DND-41 (cell line): Measurements from ENCODE around the gene TFCP2L1.

Experiments used
- EZH2 ChIP-seq: IDR thresholded peaks from 3 replicates; pipeline ENCODE4 v1.6.1; 2012; ENCODE audit warnings: borderline replicate concordance, low read depth, mild to moderate bottlenecking, moderate library complexity, low read length, inconsistent platforms; ENCODE audit not compliant: severe bottlenecking
- TF ChIP-seq, protein P1 (sequence below): IDR thresholded peaks from 2 replicates; pipeline ENCODE4 v1.5.1; 2012; ENCODE audit warnings: borderline replicate concordance, low read length, moderate library complexity, mild to moderate bottlenecking; ENCODE audit not compliant: poor library complexity, severe bottlenecking; ENCODE audit errors: extremely low read depth

DNA sequence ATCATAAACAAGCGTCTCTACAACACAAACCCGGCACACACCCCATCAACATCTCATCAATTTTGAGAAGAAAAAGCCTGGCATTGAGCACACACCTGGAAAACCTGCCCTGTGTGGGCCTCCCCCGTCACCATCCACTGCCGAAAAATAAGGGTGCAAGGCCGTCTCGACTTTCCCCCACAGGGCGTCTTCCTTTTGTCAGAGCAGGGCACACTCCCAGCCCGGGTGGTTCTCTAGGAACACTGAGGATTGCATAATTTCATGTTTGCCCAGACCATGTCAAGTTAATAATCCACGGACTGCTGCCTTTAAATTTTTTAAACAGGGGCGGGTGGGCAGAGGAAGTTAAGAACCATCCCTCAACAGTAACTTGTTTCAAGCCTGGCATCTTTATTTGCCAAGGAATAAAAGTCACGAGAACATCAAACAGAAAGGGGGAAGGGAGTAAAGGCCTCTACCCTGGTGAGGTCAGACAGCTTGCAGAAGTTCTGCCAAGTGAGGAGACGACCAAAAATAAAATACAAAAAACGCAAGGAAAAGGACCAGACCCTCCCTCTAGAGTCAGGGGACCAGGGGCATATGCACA is 2.1 kb downstream of the TFCP2L1 start:
- TF ChIP-seq, protein P1, sequence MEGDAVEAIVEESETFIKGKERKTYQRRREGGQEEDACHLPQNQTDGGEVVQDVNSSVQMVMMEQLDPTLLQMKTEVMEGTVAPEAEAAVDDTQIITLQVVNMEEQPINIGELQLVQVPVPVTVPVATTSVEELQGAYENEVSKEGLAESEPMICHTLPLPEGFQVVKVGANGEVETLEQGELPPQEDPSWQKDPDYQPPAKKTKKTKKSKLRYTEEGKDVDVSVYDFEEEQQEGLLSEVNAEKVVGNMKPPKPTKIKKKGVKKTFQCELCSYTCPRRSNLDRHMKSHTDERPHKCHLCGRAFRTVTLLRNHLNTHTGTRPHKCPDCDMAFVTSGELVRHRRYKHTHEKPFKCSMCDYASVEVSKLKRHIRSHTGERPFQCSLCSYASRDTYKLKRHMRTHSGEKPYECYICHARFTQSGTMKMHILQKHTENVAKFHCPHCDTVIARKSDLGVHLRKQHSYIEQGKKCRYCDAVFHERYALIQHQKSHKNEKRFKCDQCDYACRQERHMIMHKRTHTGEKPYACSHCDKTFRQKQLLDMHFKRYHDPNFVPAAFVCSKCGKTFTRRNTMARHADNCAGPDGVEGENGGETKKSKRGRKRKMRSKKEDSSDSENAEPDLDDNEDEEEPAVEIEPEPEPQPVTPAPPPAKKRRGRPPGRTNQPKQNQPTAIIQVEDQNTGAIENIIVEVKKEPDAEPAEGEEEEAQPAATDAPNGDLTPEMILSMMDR = no peak
- no peak for TF ChIP-seq EZH2
